HUDEP-2 (cell line): Measurements from ENCODE around the gene DCC.

Experiments
- DNase-seq, 76 experiments: peaks; one replicate each; lab custom pipeline; 2025; ENCODE audit not compliant: unreplicated experiment in 76 of 76; lab: John Stamatoyannopoulos, UW

Gene DCC

DNA sequence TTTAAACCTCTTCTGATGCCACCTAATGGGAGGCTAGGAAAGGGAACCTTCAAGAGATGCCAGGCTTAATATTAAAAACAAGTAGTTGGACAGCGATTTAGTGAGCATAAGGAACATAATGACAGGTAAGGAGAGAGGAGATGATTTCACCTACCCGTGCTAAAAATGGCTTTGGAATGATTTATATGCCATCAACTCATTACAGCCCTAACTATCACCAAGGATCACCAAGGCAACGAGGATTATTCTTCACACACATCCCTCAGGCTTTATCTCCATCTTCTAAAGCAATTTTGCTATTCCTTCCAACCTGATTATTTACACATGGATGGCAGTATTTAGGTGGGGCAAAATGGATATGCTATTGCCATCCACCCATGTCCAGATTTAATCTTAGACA, 237.8 kb downstream of the DCC start:
- no peak for DNase-seq

GRCh38 chr18:52582061-52582460, 242.1 kb downstream of the DCC start:
- DNase-seq, result no peak

- no peak for DNase-seq
Measured at GRCh38 chr18:52582516-52582915, 242.5 kb downstream of the DCC start.

- no peak for DNase-seq
Measured at GRCh38 chr18:52588931-52589330, 248.9 kb downstream of the DCC start.

GRCh38 chr18:52596748-52597435, 256.9 kb downstream of the DCC start:
- DNase-seq, result no peak

GRCh38 chr18:52598921-52599320, 258.9 kb downstream of the DCC start:
- no peak for DNase-seq

DNA sequence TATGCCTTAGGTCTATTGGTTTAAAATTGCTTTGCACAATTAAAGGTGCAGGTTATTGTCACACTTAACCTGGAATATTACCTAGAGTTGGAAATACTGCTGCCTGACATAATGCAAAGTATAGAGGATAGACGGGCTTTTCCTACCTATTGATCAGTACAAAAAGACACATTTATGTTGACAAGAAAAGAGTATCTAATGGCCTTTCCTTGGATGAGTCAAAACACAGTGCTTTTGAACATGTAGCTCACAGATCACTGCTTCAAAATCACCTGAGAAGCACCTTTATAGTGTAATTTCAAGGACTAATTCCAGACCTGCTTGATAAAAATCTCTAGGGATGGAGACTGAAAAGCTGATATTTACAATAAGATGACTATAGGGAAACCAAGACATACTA, 262.8 kb downstream of the DCC start:
- no peak for DNase-seq

- DNase-seq, result no peak
Measured at GRCh38 chr18:52605345-52605744, 265.3 kb downstream of the DCC start.

GRCh38 chr18:52607985-52608384, 268.0 kb downstream of the DCC start:
- DNase-seq, result no peak

GRCh38 chr18:52610451-52611115, 270.6 kb downstream of the DCC start:
- DNase-seq, result no peak

DNA sequence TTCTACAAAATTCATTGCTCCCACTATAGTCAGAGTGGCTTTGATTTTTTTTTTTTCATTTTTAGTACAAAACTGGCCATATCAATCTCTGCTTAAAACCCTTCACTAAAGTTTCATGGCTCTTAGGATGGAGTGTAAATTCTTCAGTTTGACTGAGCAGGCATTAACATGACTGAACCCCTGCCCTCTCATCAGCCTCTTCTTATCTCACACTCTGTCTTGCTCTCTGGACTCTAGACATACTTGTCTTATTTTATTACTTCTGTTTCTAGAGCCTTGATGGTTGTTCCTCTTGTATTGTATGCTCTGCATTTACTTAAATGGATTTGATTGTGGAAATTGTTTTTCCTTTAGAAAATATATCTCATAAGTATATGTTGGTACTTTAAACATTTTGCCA, 272.4 kb downstream of the DCC start:
- no peak for DNase-seq

DNA sequence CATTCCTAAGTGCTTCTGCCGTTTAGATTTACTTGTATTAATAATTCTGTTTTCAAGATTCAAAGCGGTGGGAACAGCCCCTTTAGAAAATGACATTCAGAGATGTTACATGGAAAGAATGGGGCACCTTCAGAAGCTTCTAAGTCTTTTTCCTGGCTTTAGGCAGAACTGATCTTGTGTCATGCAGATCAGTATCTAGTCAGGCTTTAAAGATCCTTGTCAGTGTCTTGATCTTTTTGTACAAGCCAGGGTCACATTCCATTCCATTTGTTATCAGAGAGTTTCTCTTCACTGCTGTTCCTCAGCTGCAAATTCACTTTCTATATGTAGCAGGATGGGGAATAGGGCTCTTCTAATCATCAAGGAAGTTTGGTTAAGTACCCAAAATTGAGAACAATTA, 275.3 kb downstream of the DCC start:
- no peak for DNase-seq

DNA sequence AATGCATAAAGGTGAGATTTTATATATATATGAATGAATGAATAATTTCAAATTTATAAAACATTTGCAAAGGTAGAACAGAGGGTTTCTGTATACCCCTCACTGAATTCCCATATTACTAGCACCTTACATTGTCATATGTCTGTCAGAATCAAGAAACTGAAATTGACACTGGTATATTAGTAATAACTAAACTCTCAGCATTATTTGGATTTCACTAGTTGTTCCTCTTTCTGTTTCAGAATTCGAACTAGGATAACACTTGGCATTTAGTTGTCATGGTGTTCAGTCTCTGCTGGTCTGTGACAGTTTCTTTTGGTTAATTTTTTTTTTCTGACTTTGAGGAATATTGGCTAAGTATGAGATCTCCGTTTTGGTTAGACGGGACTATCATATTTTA, 275.9 kb downstream of the DCC start:
- DNase-seq, result no peak

DNA sequence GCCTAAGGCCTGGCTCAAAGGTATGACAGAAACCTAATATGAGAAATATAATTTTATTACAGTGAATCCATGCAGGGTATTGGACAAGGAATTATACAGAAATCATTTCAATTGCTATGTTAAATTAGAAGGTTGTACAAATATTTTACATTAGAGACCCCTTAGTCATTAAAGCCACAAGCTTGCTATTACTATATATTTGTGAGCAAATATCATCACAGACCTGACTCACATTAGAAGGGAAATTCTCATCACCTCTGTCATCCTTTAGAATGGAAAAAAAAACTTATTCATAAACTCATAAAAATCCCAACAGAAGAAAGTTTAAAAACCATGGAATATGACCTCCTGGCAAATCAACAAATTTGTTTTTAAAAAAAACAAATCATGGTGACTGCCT, 277.9 kb downstream of the DCC start:
- no peak for DNase-seq

- no peak for DNase-seq
Measured at GRCh38 chr18:52620926-52621439, 281.0 kb downstream of the DCC start.

GRCh38 chr18:52624702-52625101, 284.7 kb downstream of the DCC start:
- no peak for DNase-seq

DNA sequence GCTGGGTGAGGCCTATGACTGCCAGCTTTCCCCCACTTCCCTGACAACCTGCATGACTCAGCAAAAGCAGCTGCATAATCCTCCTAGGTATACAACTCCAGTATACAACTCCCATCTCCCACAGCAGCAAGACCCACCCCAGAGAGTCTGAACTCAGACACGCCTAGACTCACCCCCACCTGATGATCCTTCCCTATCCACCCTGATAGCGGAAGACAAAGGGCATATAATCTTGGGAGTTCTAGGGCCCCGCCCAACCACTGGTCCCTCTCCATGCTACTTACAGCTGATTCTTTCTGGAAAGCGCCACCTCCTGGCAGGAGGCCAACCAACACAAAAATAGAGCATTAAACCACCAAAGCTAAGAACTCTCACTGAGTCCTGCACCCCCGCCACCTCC, 296.5 kb downstream of the DCC start:
- DNase-seq, result no peak

- DNase-seq, result no peak
Measured at GRCh38 chr18:52648201-52648600, 308.2 kb downstream of the DCC start.

GRCh38 chr18:52652391-52652790, 312.4 kb downstream of the DCC start:
- no peak for DNase-seq

- DNase-seq, result no peak
Measured at GRCh38 chr18:52657043-52657805, 317.2 kb downstream of the DCC start.

- no peak for DNase-seq
Measured at GRCh38 chr18:52667463-52668065, 327.6 kb downstream of the DCC start.
